GM13977 (cell line): ENCODE measurements around the gene CAMTA1.

ENCODE experiments used
- DNase-seq: peaks from one replicate; pipeline ENCODE4 v3.0.0; 2012; ENCODE audit warnings: low spot score
- CTCF ChIP-seq: IDR thresholded peaks from 2 replicates; pipeline ENCODE4 v1.5.1; 2012; ENCODE audit warnings: mild to moderate bottlenecking, control low read depth; ENCODE audit not compliant: insufficient read depth; ENCODE audit errors: extremely low read depth, missing control alignments
- in situ Hi-C: fragments of 300-500 bp; cut with MboI; formaldehyde crosslinking; loops from one replicate; pipeline ENCODE4 v1.12.0; 2022; ENCODE audit warnings: low sequenced_read_pairs, low pct_unique_long_range_greater_than_20kb, mixed read lengths, inconsistent platforms; ENCODE audit not compliant: unreplicated experiment

Gene CAMTA1

GRCh38 chr1:7540816-7541215, 755.6 kb downstream of the CAMTA1 start:
- in situ Hi-C loops: no loop called here
- TF ChIP-seq CTCF: no peak
- DNase-seq: no peak

- TF ChIP-seq CTCF: no peak
- no peak for DNase-seq
- in situ Hi-C loops: no loop called here
Observed at GRCh38 chr1:7541629-7542028, 756.4 kb downstream of the CAMTA1 start.

GRCh38 chr1:7543718-7544090, 758.5 kb downstream of the CAMTA1 start:
- no peak for TF ChIP-seq CTCF
- DNase-seq: no peak
- in situ Hi-C loops: no loop called here

GRCh38 chr1:7549277-7550161, 764.3 kb downstream of the CAMTA1 start:
- in situ Hi-C loops: no loop called here
- no peak for DNase-seq

GRCh38 chr1:7550261-7550865, 765.1 kb downstream of the CAMTA1 start:
- no peak for DNase-seq
- TF ChIP-seq CTCF: no peak
- in situ Hi-C loops: no loop called here

More at GRCh38 chr1:7549277-7550161, 764.3 kb downstream of the CAMTA1 start:
- TF ChIP-seq CTCF: no peak

GRCh38 chr1:7550981-7551380, 765.7 kb downstream of the CAMTA1 start:
- no peak for TF ChIP-seq CTCF
- in situ Hi-C loops: no loop called here
- no peak for DNase-seq
